M059J (cell line): ENCODE measurements around the gene BTG4. TPM values are rescaled to one million over a fixed set of nuclear protein-coding genes. Genes with fewer than 3 reads are reported as not detected.
A peak's percentile ranks its signal among the peaks of the same experiment; 100 is the strongest.

ENCODE experiments used
- DNase-seq: peaks from one replicate; pipeline ENCODE4 v3.0.0-alpha.2; 2012; ENCODE audit warnings: low read depth
- total RNA-seq: library from RNA; depleted of rRNA; stranded (reverse); fragments of >200 nt; shearing (Covaris generic); gene quantifications from 2 replicates; pipeline ENCODE4 v1.2.3, GENCODE V29; 2014; rRNA removed

Gene BTG4
- total RNA-seq, 1 experiment from 2014 or later, result not detected

DNA sequence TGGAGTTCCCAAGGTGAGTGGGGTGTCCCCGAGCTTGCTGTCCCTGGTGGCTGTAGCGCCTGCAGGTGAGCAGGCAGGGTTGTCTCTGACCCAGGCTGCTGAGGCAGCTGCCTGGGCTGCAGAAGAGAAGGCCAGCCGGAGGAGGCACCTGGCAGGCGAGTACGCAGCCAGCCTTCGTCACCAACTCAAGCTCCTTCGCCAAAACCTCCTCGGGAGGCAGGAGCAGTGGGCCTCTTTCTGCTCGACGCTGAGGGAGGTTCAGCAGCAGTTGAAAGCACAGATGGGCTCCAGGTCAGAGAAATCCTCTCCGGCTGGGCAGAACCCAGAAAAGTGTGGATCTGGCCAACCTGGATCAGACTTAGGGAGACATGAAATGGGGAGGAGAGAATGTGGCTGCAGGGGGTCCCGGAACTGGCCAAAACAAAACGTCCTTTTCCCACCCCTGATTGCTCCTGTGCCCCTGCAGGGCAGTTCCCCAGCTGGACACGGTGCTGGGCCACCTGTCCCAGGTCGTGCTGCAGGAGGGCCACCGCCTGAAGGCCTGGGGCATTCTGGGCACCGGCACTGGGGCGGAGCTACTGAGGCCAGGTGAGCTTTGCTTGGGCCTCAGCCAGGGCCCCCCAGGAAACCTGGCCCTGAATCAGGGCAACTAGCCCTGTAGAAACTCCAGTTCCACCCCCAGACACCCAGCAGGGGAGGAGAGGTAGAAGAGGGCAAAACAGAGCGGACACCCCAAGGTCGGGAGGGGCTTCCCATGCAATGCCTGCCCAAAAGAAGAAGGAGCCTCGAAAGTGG is 56.7 kb downstream of the BTG4 start:
- DNase-seq, result no peak

DNA sequence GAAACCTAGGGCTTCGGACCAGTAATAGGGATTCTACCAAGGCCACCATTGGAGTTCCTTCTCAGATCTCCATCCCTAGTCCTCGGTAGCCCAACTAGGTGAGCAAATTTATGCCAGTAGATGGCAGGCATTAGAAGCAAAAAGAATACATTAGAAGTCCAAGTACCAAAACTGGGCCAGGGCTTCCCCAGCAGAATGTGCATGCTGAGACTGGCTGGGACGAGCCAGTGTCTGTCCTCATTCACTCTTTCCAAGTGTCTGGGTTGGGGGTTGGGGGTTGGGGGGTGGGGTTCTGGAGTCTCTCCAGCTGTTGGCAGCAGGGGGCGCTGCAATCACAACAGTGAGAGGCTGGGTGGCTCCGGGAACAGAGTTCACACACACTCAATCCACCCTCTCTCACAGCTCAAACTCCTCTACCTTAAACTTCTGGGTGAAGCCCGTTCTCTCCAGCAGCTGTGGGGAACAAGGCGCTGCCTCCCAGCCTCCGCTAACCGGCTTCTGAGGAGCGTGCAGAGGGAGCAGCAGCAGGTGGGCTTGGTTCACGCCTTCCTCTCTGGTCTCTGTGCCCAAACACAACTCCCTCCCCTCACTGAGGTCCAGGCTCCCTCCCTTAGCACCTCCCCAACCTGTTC is 57.5 kb downstream of the BTG4 start:
- peak; percentile 58 for DNase-seq

DNA sequence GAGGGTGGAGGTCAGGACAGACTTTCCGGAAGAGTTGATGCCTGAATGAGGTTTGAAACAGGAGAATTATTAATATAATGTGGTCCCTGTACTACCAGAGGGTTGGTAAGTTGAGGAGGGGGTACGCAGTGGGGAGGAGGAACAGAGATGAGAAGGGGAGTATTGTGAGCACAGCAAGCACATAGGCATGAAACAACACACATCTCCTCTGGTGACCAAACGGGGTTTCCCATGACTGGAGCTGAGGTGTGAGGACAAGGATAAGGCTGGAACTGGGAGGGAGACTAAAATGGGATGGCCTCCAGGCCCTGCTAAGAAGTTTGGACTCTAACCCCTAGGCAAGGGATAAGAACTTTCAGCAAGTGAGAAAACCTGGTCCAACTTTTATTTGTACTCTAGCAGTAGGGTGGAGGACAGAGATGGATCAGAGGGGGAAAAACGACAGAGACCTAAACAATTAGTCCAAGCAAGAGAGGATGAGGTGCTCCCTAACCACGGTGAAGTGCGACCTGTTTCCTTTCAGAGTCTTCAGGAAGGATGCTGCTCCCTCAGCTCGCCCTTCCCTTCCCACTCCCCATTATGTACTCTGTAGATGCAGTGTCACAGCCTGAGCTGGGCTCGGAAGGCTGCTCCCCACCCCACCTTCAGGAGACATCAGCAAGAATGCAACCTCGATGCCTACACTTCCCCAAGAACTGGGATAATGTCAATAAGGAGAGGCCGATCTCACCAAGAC is 59.2 kb downstream of the BTG4 start:
- no peak for DNase-seq

DNA sequence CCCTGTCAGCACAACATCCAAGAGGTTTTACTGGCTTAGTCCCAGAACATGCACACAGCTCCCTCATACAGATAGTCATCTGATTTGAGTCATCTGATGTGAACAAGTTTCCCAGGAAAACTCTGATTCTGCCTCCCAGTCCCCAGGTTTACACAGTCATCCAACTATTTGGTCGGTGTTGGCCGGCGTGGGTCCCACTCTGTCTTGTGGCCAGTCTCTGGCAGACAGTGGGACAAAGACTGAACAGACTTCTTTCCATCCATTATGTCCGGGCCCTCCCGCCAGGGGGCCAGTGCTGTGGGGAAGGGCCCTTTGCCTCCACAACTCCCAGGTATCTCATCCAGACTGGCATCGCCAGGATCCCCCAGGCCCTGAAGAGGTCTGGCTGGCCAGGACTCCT is 60.0 kb downstream of the BTG4 start:
- peak; percentile 71 for DNase-seq

DNA sequence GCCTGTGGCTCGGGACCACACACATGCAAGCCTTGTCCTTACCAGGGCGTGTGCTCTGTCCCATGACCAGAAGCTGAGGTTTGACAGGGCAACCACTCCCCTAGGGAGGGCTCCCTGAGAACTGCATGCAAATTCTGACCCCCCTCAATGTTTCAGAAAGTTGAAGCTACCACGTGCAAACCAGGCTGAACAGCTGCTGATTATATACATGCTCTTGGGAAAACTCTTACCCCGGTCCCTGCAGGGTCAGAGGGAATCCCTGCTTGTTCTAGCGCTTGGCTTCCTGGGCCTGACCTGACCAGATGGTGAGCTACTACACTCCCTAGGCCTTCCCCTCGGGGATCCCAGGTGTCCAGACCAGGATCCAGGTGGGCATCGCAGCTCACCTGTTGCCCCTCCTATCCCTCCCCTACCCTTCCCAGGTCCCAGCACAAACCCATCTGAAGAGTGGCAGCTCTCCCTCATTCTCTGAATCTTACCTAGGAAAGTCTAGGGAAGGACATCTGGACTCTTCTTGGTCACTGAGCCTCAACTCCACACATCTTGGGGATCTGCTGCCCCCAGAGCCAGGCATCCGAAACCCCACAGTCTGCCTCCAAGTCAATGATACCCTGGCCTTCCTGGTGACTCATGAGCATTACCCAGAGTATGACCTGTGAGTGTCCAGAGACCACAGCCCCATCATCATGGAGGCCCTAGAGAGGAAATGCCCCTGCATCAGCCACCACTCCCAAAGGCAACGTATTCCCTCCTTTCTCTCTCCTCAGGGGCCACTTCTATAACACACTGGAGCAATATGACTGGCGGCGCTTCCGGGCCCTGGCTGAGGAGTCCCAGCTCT is 61.5 kb downstream of the BTG4 start:
- peak; percentile 21 for DNase-seq

DNA sequence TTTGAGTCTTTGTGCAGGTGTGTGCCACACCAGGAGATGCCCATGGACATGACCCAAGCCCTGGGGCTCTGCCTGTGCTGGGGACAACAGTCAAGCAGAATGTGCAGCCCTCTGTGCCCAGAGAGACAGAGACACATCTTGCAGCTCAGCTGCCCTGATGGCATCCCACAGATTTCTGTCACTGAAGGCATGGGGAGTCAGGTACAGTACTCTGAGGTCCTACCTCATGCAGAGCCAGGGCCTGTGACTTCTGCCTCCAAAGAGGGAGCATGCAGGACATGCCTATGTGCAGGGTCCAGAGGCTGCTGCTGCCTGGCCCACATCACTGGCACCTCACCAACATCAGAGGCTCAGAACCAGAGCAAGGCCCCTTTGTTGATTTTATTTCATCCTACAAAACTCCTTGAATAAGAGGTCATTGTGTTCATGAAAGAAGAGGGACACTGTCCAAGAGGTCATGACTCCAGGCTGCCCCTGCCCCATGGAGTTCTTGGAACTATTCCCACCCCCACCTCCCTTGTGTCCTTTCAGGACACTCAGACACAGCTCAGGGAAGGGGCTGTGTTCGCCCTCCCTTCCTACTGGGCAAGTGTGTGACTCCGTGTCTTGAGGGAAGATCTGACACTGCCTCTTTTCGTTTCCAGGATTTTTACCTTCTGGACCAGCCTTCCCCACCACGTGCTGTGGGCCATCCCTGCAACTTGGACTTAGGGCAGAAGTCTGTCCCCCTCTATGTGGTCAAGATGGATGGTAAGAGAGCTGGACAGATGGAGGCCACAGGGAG is 62.3 kb downstream of the BTG4 start:
- no peak for DNase-seq

DNA sequence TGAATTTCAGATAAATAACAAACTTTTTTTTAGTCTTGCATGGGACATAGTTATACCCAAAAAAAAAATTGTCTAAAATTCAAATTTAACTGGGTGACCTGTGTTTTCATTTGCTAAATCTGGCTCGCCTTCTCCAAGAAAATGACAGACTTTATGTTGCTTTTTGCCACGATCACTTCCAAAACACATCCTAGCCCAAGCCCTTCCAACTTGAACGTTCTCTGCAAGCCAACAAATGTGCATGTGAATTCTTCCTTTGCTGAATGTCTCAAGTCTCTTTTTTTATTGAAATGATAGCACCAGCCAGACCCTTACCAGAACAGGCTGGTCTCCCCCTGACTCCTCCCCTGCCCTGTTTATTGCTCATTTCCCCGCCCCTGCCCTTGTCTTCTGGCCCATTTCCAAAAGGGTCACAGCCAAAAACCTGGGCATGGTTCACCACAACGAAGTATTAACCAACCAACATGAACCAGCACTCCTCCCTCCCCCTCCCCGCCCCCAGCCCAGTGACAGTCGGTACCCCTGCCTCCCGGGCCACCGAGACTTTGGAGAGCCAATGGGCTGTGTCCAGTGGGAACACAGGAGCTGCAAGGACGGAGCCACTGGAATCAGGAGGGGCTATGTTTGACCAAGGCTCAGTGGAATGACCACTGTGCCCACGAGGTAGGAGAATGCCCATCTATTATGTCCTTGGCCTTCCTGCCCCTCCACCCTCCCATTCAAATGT is 63.2 kb downstream of the BTG4 start:
- DNase-seq, result no peak

DNA sequence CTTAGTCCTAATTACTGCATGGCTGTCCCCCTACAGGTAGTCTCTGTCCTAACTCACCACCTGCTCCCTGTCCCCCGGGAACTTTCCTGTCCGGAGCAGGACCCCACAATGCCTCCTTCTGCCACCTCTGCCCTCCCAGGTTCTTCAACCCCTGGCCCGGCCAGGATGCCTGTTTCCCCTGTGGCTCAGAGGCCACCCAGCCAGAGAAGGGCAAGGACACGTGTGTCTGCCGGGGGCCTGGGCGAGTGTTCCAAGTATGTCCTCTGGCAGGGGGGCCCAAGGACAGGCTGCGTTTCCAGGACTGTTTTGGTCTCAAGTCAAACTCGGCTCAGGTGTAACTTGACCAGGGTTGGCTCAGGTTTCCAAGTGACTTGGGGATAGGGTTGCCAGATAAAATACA is 63.8 kb downstream of the BTG4 start:
- DNase-seq, result no peak

DNA sequence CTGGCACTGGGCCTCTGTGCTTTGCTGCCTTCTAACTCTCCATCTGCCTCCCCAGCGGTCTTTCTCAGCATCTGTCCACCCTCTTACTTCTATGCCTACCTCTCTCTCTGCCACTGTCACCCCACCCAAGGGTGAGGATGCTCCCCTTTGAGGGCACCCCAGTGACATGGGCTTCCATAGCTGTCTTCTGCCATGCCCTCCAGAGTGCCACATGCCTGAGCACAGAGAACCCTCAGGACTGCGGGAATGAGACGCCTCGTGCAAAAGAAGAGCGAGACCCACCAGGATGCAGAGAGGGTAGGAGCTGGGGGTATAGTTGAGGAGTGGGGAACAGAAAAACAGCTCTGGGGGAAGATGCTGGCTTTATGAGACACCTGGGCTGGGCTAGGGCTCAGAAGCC is 64.3 kb downstream of the BTG4 start:
- DNase-seq, result no peak

DNA sequence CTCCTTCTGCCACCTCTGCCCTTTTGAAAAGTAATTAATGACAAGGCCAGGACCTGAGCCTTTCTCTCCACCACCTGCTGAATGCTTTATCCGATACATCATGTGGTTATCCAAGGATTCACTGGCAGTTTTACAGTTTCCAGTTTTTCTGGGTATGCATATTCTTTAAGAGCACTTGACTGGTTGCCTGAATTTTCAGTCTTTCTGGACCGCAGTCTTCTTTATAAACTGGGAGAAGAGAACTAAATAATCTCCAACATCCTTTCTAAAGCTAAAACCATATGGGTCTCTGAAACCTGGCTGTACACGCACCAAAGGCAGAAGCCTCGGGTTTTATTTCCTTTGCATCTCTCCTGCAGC is 65.1 kb downstream of the BTG4 start:
- DNase-seq, result no peak

DNA sequence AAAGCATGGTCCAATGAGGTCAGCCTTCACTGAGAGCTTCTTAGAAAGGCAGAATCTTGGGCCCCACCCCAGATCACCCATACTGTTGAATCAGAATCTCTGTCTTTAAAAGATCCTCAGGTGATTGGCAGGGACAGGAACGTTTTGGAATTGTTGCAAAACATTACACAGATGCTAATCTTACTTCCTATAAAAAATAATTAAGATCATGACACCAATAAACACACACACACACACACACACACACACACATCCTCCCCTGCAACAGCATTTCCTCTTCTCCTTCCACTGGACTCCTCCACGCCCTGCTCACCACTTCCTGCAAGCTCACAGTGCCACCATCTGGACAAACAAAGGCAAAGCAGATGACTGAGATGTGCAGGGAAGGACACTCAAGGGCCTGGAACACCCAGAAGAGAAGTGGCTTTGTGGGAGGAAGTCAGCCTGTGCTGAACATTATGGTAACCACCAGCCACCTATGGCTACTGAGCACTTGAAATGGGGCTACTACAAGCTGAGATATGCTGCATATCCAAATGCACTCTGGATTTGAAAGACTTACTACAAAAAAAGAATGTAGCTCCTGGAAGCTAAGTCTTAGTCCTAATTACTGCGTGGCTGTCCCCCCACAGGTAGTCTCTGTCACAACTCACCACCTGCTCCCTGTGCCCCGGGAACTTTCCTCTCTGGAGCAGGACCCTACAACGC is 65.6 kb downstream of the BTG4 start:
- DNase-seq, result peak; percentile 86

DNA sequence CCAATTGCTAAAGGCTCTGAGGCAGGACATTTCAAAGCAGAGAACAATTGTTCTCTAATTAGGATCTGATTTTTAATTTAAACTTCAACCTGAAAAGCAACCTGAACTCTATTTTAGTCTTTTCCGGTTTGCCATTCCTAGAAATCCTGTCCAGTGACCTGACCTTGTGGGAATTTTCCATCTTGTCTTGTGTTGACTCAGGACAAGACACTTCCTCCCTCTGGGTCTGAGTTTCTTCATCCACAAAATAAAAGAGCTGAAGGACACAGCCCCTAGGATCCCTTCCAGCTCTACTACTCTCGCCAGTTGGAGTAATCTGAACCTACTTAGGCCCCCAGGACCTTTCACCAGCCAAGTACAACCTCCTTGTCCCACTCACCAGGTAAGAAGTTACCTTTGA is 66.6 kb downstream of the BTG4 start:
- DNase-seq, result peak; percentile 25

Other genes with a start within 250 kb of the BTG4 start
- not detected in 2 replicates for gene POU2AF3, start 213.8 kb downstream of the BTG4 start, total RNA-seq
- gene POU2AF1, start 133.1 kb downstream of the BTG4 start, total RNA-seq, result not detected in 2 replicates
- not detected in 2 replicates for gene HOATZ, start 2.4 kb upstream of the BTG4 start, total RNA-seq
- 108 and 113 TPM in 2 replicates for gene LAYN, start 28.3 kb upstream of the BTG4 start, total RNA-seq
- gene SIK2, start 90.1 kb upstream of the BTG4 start, total RNA-seq, result 8.4 and 19.4 TPM in 2 replicates